ENCODE data around the gene THRAP3. TPM values are rescaled to one million over a fixed set of nuclear protein-coding genes. Genes with fewer than 3 reads are reported as not detected.
A peak's percentile ranks its signal among the peaks of the same experiment; 100 is the strongest.

THRAP3 gene
- total and polyA plus RNA-seq, 9 of the 15 experiments (the other 6 are each of a cell fraction or from before 2014, with no cell fraction given) = 66.2 to 135 (median 113) TPM

GRCh38 chr1:36223996-36224536 lies at the start of gene THRAP3 (continued):
- TF ChIP-seq E2F6 (IDR thresholded peaks at IDR 0.05; ENCODE audit: borderline replicate concordance in 1 of 2, extremely low read depth in 1 of 2, insufficient read depth in 1 of 2, insufficient read length in 1 of 2, low read depth in 1 of 2, low read length in 1 of 2, poor library complexity in 1 of 2, severe bottlenecking in 1 of 2) (peak; percentile 37 to 64), PREB (CRISPR knock-in tag; IDR thresholded peaks at IDR 0.05) (no peak), ZNF668 (CRISPR knock-in tag; IDR thresholded peaks at IDR 0.05) (no peak), UBTF (IDR thresholded peaks at IDR 0.05; ENCODE audit: borderline replicate concordance in 1 of 2, low read depth in 2 of 2, low read length in 2 of 2) (0 out of 4 replicates have a peak, but pooled peaks of 1 of the 2 experiments have one; percentile 17), KHSRP (IDR thresholded peaks at IDR 0.05) (0 out of 2 replicates have a peak, but pooled peaks have one; percentile 11), ZNF449 (CRISPR knock-in tag; IDR thresholded peaks at IDR 0.05) (no peak), ELF2 (CRISPR knock-in tag; IDR thresholded peaks at IDR 0.05) (no peak), NBN (IDR thresholded peaks at IDR 0.05; ENCODE audit: low read depth) (no peak), ZNF445 (CRISPR knock-in tag; IDR thresholded peaks at IDR 0.05; ENCODE audit: low read depth) (no peak), DDX20 (tag; IDR thresholded peaks at IDR 0.05; ENCODE audit: low read depth) (no peak), ZBTB17 (CRISPR knock-in tag; IDR thresholded peaks at IDR 0.05) (peak; percentile 68; the same call in 1 of the 2 replicates), HOMEZ (CRISPR knock-in tag; IDR thresholded peaks at IDR 0.05) (no peak), ZNF395 (CRISPR knock-in tag; IDR thresholded peaks at IDR 0.05) (peak; percentile 98)

All from K562 (cell line).